HTR-8/SVneo (cell line): ENCODE results near the gene ACAA1.
"Not testable (repeated sequence)": the region's sequence is repeated elsewhere in the genome, so short reads cannot be mapped to it uniquely, and the experiment has no call there.

ENCODE experiments used
- DNase-seq: peaks from one replicate; pipeline ENCODE4 v3.0.0; 2011; ENCODE audit warnings: low spot score, mixed read lengths; ENCODE audit not compliant: insufficient read length
- FAIRE-seq: peaks from 2 replicates; lab custom pipeline; 2011; peaks lifted over from hg19 to GRCh38; lab: Jason Lieb, UNC

The ACAA1 gene

GRCh38 chr3:38085311-38085942, 51.5 kb downstream of the ACAA1 start:
- FAIRE-seq (no peak), DNase-seq (no peak)

GRCh38 chr3:38084334-38085310, 52.3 kb downstream of the ACAA1 start:
- DNase-seq (peak; percentile 63), FAIRE-seq (peak; percentile 99)

GRCh38 chr3:38083871-38084333, 53.0 kb downstream of the ACAA1 start:
- FAIRE-seq = no peak

GRCh38 chr3:38083254-38083653, 53.7 kb downstream of the ACAA1 start:
- FAIRE-seq, DNase-seq: not testable (repeated sequence)

More at GRCh38 chr3:38083871-38084333, 53.0 kb downstream of the ACAA1 start:
- DNase-seq = peak; percentile 13

- not testable (repeated sequence) for DNase-seq, FAIRE-seq
Observed at GRCh38 chr3:38082296-38082695, 54.6 kb downstream of the ACAA1 start.

GRCh38 chr3:38077073-38077472, 59.9 kb downstream of the ACAA1 start:
- FAIRE-seq, DNase-seq: not testable (repeated sequence)
